HG02610 (cell line): ENCODE measurements around the gene AUTS2.
"Not testable (repeated sequence)": the region's sequence is repeated elsewhere in the genome, so short reads cannot be mapped to it uniquely, and the experiment has no call there.

ENCODE experiments used
- ATAC-seq: cut with Tn5 transposase; IDR thresholded peaks from one replicate; pipeline ENCODE4 v1.9.1; 2021; ENCODE audit warnings: mild to moderate bottlenecking, moderate library complexity; ENCODE audit not compliant: unreplicated experiment

The AUTS2 gene

GRCh38 chr7:70353330-70353945 lies 755.2 kb downstream of the AUTS2 start:
- ATAC-seq, result no peak

DNA sequence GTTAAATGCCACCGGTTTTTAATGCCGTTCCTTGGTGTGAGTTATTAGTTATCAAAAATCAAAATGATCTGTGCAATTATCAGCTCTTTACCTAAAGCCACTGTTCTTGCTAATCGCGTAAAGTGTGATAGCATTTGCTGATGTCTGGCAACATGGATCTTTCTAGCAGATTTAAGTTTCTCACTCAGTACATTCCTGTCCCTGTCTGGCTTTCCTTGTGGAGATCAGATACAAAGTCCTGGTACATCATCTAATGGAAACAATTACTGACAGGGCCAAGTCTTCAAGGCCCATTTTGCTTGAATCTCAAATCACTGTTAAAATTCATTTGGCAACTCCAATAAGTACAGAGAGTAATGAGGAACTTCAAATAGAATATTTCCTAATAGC lies 755.7 kb downstream of the AUTS2 start:
- ATAC-seq, result no peak

- peak; percentile 80 for ATAC-seq
Observed at GRCh38 chr7:70354409-70355169, 756.3 kb downstream of the AUTS2 start.

GRCh38 chr7:70355198-70356020 lies 757.1 kb downstream of the AUTS2 start:
- no peak for ATAC-seq

- no peak for ATAC-seq
Observed at GRCh38 chr7:70356085-70356786, 758.0 kb downstream of the AUTS2 start.

GRCh38 chr7:70356787-70357328 lies 758.6 kb downstream of the AUTS2 start:
- no peak for ATAC-seq

- ATAC-seq, result no peak
Observed at GRCh38 chr7:70360557-70360956, 762.3 kb downstream of the AUTS2 start.

DNA sequence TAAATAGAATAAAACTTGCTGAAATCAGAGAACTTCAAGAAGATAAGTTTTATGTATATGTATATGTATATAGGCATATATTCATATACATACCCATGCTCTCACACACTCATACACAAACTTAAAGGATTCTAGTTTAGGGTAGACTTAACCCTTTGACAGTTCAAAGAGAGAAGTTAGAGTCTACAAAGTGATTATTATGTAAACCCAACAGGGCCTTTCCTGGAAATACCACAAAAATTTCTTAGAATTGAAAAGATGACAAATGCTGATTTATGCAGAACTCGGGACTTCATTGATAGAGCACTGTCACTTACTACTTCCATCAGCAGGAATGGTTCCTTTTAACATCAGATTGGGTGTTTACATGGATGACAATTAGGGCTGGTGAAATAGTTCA lies 763.5 kb downstream of the AUTS2 start:
- ATAC-seq, result no peak

DNA sequence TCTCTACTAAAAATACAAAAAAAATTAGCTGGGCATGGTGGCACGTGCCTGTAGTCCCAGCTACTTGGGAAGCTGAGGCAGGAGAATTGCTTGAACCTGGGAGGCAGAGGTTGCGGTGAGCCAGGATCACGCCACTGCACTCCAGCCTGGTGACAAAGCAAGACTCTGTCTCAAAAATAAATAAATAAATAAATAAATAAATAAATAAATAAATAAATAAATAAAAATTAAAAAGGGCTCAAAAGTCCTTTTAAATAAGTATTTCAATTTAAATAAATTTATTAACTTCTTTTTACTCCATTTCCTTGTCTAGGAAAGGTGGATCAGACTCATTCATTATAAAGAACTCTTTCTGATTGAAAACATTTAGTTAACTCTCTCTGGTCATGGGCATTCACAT lies 766.1 kb downstream of the AUTS2 start:
- not testable (repeated sequence) for ATAC-seq

DNA sequence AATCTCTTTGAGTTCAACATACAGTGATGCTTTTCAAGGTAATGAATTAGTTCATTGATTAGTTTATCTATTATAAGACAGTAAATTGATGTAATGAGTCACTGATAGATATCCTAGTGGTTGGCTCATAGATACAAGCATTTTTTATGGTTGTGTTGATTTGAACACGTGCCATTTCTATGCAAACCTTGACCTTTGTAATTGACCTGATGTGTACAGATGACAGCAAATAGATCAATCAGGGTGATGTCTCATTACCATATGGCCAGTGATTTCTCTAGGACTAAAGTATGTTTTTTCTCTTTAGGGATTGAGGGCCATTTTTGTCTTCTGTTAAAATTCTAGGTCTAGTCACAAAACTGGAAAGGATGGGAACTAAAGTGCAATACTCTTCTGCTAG lies 773.4 kb downstream of the AUTS2 start:
- ATAC-seq, result no peak

GRCh38 chr7:70372768-70373515 lies 774.7 kb downstream of the AUTS2 start:
- ATAC-seq, result no peak

GRCh38 chr7:70374772-70375533 lies 776.7 kb downstream of the AUTS2 start:
- ATAC-seq, result no peak

DNA sequence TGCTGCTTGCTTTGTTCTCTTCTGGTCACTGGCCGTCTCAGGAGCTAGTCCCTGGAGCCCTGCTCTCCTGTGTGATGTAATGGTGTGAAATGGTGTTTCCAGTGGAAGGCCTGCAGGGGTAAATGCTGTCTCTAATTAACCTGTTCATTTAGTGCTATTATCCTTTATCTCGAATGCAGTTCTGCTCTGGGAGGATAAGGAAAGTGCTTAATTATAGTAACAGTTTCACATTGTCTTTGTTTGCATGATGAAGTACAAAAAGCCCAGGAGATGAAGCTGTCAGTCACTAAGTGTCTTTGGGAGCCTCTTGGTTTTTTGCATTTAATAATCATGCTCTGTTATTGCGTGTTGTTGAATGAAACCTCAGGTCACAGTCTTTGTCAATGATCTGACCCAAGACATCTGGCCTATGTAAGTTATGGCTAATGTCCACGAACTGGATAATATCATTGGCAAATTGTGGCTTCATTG lies 778.3 kb downstream of the AUTS2 start:
- no peak for ATAC-seq

DNA sequence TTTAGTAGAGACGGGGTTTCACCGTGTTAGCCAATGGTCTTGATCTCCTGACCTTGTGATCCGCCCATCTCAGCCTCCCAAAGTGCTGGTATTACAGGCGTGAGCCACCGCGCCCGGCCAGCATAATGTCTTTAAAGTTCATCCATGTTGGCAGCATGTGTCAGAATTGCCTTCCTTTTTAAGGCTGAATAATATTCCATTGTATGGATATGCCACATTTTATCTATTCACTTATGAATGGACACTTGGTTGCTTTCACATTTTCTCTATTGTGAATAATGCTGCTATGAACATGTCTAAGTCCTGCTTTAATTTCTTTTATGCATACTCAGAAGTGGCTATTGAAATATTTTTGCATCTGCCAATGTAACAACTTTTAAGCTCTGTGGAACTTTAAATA lies 779.7 kb downstream of the AUTS2 start:
- ATAC-seq, result no peak

- ATAC-seq, result no peak
Observed at GRCh38 chr7:70379210-70379609, 780.9 kb downstream of the AUTS2 start.

DNA sequence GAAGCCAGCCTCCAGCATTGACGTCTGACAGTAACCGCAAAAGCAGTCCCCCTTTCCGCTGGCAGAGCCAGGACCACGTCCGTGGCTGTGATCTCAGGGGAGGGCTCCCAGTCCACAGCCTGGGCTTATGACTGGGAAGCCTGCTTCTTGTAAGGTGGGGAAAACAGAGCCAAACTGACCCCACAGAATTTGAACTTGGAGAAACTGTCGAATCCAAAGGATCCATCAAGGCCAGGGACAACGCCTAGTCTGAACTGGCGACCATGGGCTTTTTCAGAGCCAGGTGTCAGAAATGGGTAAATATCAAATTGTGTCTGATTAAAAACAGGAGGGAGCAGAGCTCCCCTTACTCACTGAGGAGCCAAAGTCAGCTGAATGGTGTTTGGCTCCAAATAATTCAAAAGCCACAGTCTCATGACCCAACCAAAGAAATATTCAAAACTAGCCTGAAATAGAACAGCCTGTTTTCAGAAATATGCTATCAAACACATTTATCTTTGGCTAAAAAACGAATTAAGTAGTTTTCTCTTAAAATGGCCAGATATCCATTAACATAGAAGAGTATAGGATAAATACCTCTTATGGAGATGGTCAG lies 782.2 kb downstream of the AUTS2 start:
- ATAC-seq, result no peak

DNA sequence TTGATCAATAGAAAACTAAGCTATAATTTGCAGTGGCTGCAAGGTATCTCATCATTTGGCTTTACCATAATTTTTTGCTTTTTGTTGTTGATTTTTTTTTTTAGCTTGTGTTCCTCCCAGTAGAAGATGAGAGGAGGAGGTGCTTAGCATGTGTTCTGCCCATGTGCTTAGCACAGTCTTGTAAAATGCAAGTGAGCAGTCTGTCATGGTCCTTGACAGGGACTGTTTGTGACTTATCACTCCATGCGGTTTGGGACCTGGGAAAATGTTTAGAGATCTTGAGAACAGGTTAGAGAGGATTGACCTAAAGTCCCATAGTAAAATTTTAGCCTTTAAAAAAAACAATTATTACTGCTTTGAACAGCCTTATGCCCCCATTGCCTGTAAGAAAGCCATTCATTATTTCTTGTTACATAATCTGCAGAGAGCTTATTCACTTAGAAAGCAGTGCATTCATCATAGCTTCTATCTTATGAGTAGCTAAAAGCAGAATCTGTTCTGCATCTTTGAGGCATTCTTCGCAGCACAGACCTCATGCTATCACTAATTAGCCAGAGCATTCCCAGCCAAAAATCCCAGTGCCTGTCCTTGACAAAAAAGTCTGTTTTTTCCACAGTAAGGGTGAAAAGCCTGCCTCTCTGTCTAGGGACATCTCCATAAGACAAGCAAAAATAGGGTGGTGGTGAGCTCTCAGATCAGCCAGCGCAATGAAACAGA lies 784.9 kb downstream of the AUTS2 start:
- no peak for ATAC-seq

DNA sequence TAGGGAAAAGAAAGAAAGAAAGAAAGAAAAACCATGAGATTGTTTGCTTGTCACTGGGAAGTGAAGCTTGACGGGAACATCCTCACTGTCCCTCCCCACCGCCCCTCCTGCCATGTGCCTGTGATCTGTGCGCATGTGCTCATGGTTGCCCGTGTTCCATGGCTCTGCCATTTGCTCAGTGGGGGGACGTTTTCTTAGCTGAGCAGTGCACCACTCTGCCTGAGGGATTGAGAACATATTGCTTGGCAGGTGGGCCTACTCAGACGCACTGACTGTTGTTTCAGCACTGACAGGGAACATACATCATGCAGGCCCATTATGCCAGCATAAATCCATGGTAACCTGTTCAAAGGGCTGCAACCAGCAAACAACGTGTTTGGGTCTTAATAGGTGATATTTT lies 785.7 kb downstream of the AUTS2 start:
- no peak for ATAC-seq
